Liver (tissue), 9 donors: ENCODE measurements around the gene JPH4. TPM values are rescaled to one million over a fixed set of nuclear protein-coding genes. Genes with fewer than 3 reads are reported as not detected.
A peak's percentile ranks its signal among the peaks of the same experiment; 100 is the strongest.

ENCODE experiments used
- DNase-seq: peaks from one replicate; pipeline ENCODE4 v3.0.0-alpha.2; 2017; ENCODE audit warnings: low spot score
- H3K27ac ChIP-seq, 2 donors: one replicate each; pipeline ENCODE4 v1.7.0; 2013; ENCODE audit warnings: inconsistent platforms in 2 of 2, low read length in 2 of 2, control low read depth in 1 of 2, low read depth in 1 of 2, mild to moderate bottlenecking in 1 of 2
- H3K27me3 ChIP-seq, 4 donors: one replicate each; pipeline versions ENCODE4 v1.6.1 to v1.7.0; 2013; ENCODE audit warnings: low read length in 3 of 4, inconsistent platforms in 1 of 4, mild to moderate bottlenecking in 1 of 4, moderate library complexity in 1 of 4; ENCODE audit not compliant: control insufficient read depth in 4 of 4, insufficient read depth in 4 of 4
- H3K36me3 ChIP-seq, 4 donors: one replicate each; pipeline versions ENCODE4 v1.6.1 to v1.7.0; 2013; ENCODE audit warnings: low read length in 3 of 4, mild to moderate bottlenecking in 3 of 4, low read depth in 1 of 4, moderate library complexity in 1 of 4; ENCODE audit not compliant: control insufficient read depth in 4 of 4, insufficient read depth in 3 of 4
- H3K4me1 ChIP-seq, 4 donors: one replicate each; pipeline versions ENCODE4 v1.6.1 to v1.7.0; 2013; ENCODE audit warnings: low read length in 3 of 4, mild to moderate bottlenecking in 3 of 4, moderate library complexity in 1 of 4; ENCODE audit not compliant: control insufficient read depth in 4 of 4, insufficient read depth in 4 of 4
- H3K4me3 ChIP-seq, 3 donors: one replicate each; pipeline versions ENCODE4 v1.6.1 to v1.7.0; 2013; ENCODE audit warnings: low read length in 3 of 3, control low read depth in 1 of 3, low read depth in 1 of 3, mild to moderate bottlenecking in 1 of 3
- H3K9ac ChIP-seq, 2 donors: one replicate each; pipeline ENCODE4 v1.7.0; 2013; ENCODE audit warnings: low read length in 2 of 2, mild to moderate bottlenecking in 2 of 2, moderate library complexity in 2 of 2, control low read depth in 1 of 2, low read depth in 1 of 2
- H3K9me3 ChIP-seq, 4 donors: one replicate each; pipeline versions ENCODE4 v1.6.1 to v1.7.0; 2013; ENCODE audit warnings: low read length in 3 of 4; ENCODE audit not compliant: control insufficient read depth in 4 of 4
- EGR1 ChIP-seq, 2 donors: IDR thresholded peaks; 2 replicates each; pipeline ENCODE4 v1.6.1; 2016 to 2018; ENCODE audit warnings: antibody characterized with exemption in 2 of 2, low read depth in 2 of 2
- FOXA2 ChIP-seq: IDR thresholded peaks from 2 replicates; pipeline ENCODE4 v1.6.1; 2016; ENCODE audit warnings: antibody characterized with exemption
- GABPA ChIP-seq, 2 donors: IDR thresholded peaks in 1 of 2; conservative IDR thresholded peaks in 1 of 2; 2 replicates each; pipeline ENCODE4 v1.6.1; 2016; ENCODE audit warnings: antibody characterized with exemption in 2 of 2, mild to moderate bottlenecking in 1 of 2, moderate library complexity in 1 of 2
- HNF4A ChIP-seq, 2 donors: conservative IDR thresholded peaks; 2 replicates each; pipeline ENCODE4 v1.6.1; 2016; ENCODE audit warnings: antibody characterized with exemption in 2 of 2, mild to moderate bottlenecking in 2 of 2
- HNF4G ChIP-seq: IDR thresholded peaks from 2 replicates; pipeline ENCODE4 v1.6.1; 2016; ENCODE audit warnings: antibody characterized with exemption
- JUND ChIP-seq, 2 donors: IDR thresholded peaks; 2 replicates each; pipeline ENCODE4 v1.6.1; 2016; ENCODE audit warnings: antibody characterized with exemption in 2 of 2
- NR2F2 ChIP-seq: IDR thresholded peaks from 2 replicates; pipeline ENCODE4 v1.6.1; 2016; ENCODE audit warnings: antibody characterized with exemption
- RAD21 ChIP-seq, 2 donors: IDR thresholded peaks; 2 replicates each; pipeline ENCODE4 v1.6.1; 2016; ENCODE audit warnings: antibody characterized with exemption in 2 of 2, mild to moderate bottlenecking in 2 of 2
- RXRA ChIP-seq, 2 donors: IDR thresholded peaks; 2 replicates each; pipeline ENCODE4 v1.6.1; 2017 to 2018; ENCODE audit warnings: antibody characterized with exemption in 2 of 2, mild to moderate bottlenecking in 1 of 2
- SP1 ChIP-seq: IDR thresholded peaks from 2 replicates; pipeline ENCODE4 v1.6.1; 2018; ENCODE audit warnings: antibody characterized with exemption, mild to moderate bottlenecking
- TAF1 ChIP-seq: conservative IDR thresholded peaks from 2 replicates; pipeline ENCODE4 v1.6.1; 2016; ENCODE audit warnings: antibody characterized with exemption, mild to moderate bottlenecking
- YY1 ChIP-seq: IDR thresholded peaks from 2 replicates; pipeline ENCODE4 v1.6.1; 2016; ENCODE audit warnings: antibody characterized with exemption, mild to moderate bottlenecking
- WGBS: extraction: QIAGEN DNeasy Blood & Tissue Kit; methylation state at CpG from one replicate; pipeline ENCODE4 v1.1.7; 2013; 5-methylcytosine and 5-hydroxymethylcytosine counted together
- polyA plus RNA-seq, 2 donors: library from polyadenylated mRNA; stranded (reverse) in 1 of 2; unstranded in 1 of 2; fragments of 200-250 nt in 1 of 2; fragments of >200 nt in 1 of 2; fragmentation: Nextera tagmentation in 1 of 2; extraction: Ambion mirVana in 1 of 2; gene quantifications; one replicate each; pipeline versions ENCODE4 v1.2.1 to v1.2.3, GENCODE V29; 2013 to 2015
- total RNA-seq, 2 donors: library from RNA; depleted of rRNA; stranded (reverse); fragments of >200 nt; gene quantifications; one replicate each; pipeline ENCODE4 v1.2.3, GENCODE V29; 2014
- TF ChIP-seq, protein P1 (sequence below): fragments of 150-350 bp; IDR thresholded peaks from 2 replicates; pipeline ENCODE4 v1.5.1; 2017; ENCODE audit warnings: improper control_type of control experiment, low read depth, low read length; ENCODE audit not compliant: missing input control
- TF ChIP-seq, protein P2 (sequence below): IDR thresholded peaks from 2 replicates; pipeline ENCODE4 v1.6.1; 2016; ENCODE audit warnings: antibody characterized with exemption
- TF ChIP-seq, protein P3 (sequence below): IDR thresholded peaks from 2 replicates; pipeline ENCODE4 v1.6.1; 2016; ENCODE audit warnings: antibody characterized with exemption
- TF ChIP-seq, protein P4 (sequence below): IDR thresholded peaks from 2 replicates; pipeline ENCODE4 v1.6.1; 2016; ENCODE audit warnings: antibody characterized with exemption
- TF ChIP-seq, protein P5 (sequence below): IDR thresholded peaks from 2 replicates; pipeline ENCODE4 v1.6.1; 2016; ENCODE audit warnings: antibody characterized with exemption, mild to moderate bottlenecking
- donor health status: healthy.
- donor health status: healthy.
- donor health status: healthy.
- donor health status: healthy.
- donor health status: healthy.

The JPH4 gene
- total and polyA plus RNA-seq, 4 donors: 0.07 to 0.24 (median 0.16) TPM

DNA sequence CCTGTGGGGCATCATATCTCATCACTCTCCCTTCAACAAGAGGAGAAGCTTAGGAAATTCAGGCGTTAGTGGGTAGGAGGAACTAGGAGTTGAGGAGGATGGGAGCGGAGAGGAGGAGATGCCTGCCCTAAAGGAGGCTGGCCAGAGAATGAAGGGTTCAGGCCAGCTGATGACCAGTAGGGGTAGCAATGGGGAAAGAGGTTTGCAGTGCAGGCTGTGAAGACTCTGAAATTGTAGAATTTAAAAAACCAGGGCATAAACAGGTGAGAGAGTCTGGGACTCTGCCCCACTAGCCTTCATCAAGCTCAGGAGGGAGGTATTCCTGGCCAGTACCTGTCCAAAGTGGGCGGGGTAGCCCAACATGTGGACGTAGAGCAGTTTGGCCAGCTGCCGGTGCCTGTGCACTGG is 11.8 kb downstream of the JPH4 start:
- H3K36me3 ChIP-seq: peaks cover 0 to 4% (median under 1%) of the 10 kb centered on the region in 4 donors
- peak overlapping the region in 1 of 2 donors; percentile 63 for H3K27ac ChIP-seq
- TF ChIP-seq, protein P1, sequence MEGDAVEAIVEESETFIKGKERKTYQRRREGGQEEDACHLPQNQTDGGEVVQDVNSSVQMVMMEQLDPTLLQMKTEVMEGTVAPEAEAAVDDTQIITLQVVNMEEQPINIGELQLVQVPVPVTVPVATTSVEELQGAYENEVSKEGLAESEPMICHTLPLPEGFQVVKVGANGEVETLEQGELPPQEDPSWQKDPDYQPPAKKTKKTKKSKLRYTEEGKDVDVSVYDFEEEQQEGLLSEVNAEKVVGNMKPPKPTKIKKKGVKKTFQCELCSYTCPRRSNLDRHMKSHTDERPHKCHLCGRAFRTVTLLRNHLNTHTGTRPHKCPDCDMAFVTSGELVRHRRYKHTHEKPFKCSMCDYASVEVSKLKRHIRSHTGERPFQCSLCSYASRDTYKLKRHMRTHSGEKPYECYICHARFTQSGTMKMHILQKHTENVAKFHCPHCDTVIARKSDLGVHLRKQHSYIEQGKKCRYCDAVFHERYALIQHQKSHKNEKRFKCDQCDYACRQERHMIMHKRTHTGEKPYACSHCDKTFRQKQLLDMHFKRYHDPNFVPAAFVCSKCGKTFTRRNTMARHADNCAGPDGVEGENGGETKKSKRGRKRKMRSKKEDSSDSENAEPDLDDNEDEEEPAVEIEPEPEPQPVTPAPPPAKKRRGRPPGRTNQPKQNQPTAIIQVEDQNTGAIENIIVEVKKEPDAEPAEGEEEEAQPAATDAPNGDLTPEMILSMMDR: no peak
- no peak for TF ChIP-seq NR2F2
- TF ChIP-seq YY1: no peak
- TF ChIP-seq TAF1: no peak
- no peak for TF ChIP-seq HNF4G
- no peak for TF ChIP-seq SP1
- no peak for TF ChIP-seq RXRA (IDR thresholded peaks at IDR 0.05)
- no peak for TF ChIP-seq FOXA2
- TF ChIP-seq, protein P2, sequence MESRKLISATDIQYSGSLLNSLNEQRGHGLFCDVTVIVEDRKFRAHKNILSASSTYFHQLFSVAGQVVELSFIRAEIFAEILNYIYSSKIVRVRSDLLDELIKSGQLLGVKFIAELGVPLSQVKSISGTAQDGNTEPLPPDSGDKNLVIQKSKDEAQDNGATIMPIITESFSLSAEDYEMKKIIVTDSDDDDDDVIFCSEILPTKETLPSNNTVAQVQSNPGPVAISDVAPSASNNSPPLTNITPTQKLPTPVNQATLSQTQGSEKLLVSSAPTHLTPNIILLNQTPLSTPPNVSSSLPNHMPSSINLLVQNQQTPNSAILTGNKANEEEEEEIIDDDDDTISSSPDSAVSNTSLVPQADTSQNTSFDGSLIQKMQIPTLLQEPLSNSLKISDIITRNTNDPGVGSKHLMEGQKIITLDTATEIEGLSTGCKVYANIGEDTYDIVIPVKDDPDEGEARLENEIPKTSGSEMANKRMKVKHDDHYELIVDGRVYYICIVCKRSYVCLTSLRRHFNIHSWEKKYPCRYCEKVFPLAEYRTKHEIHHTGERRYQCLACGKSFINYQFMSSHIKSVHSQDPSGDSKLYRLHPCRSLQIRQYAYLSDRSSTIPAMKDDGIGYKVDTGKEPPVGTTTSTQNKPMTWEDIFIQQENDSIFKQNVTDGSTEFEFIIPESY: no peak
- TF ChIP-seq JUND (IDR thresholded peaks at IDR 0.05): no peak
- TF ChIP-seq EGR1 (IDR thresholded peaks at IDR 0.05; ENCODE audit: low read depth in 2 of 2): no peak
- TF ChIP-seq, protein P3, sequence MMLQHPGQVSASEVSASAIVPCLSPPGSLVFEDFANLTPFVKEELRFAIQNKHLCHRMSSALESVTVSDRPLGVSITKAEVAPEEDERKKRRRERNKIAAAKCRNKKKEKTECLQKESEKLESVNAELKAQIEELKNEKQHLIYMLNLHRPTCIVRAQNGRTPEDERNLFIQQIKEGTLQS: no peak
- no peak for TF ChIP-seq RAD21 (IDR thresholded peaks at IDR 0.05)
- H3K9me3 ChIP-seq: no peaks in the 10 kb centered on the region
- peak overlapping the region; percentile 62 to 82 (median 70) for H3K4me3 ChIP-seq
- no peaks in the 10 kb centered on the region for H3K27me3 ChIP-seq
- H3K9ac ChIP-seq: no peak overlapping the region
- H3K4me1 ChIP-seq: peaks cover 0 to 30% (median 19%) of the 10 kb centered on the region in 4 donors
- 20% methylated on average over 5 of the region's 5 CpGs for WGBS
- no peak for DNase-seq

DNA sequence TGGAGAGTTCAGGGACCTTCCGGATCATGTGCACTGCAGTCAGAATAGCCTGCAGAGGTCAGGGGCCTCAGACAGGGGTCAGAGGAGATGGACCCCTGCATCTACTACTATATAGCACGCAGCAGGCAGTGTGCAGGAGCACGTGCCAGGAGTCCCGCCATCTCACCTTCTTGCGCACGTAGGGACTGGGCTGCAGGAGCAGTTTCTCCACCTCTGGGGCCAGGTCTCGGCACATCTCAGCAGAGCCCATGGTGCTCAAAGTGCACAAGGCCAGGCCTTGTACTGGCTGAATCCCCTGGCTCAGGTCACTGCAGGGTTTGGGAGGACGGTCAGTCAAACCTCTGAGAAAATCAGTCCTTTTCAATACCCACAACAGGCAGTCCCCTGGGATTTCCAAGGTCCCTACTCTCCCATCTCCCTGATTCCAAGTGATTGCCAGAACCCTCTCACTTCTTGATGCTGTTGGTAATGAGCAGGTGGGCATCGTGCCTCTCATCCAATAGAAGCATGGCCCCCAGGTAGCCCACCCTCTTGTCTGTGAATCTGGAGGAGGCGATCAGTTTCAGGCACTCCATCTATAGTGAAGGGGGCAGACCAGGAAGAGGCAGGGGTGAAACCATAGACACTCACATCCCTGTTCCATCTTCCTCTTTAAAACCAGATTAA is 12.3 kb downstream of the JPH4 start:
- no peaks in the 10 kb centered on the region for H3K9me3 ChIP-seq
- no peak overlapping the region for H3K4me3 ChIP-seq
- H3K27ac ChIP-seq: no peak overlapping the region
- H3K9ac ChIP-seq: no peak overlapping the region
- WGBS: 96% methylated on average over 10 of the region's 10 CpGs
- no peaks in the 10 kb centered on the region for H3K27me3 ChIP-seq
- no peak for DNase-seq
- H3K36me3 ChIP-seq: peaks cover 0 to 6% (median 3%) of the 10 kb centered on the region in 4 donors
- TF ChIP-seq GABPA (IDR thresholded peaks at IDR 0.05 in 1 of 2, conservative IDR thresholded peaks at IDR 0.05 in 1 of 2): no peak
- TF ChIP-seq HNF4G: no peak
- TF ChIP-seq RAD21 (IDR thresholded peaks at IDR 0.05): no peak
- TF ChIP-seq, protein P2: no peak
- TF ChIP-seq NR2F2: no peak
- TF ChIP-seq FOXA2: no peak
- no peak for TF ChIP-seq JUND (IDR thresholded peaks at IDR 0.05)
- no peak for TF ChIP-seq HNF4A (conservative IDR thresholded peaks at IDR 0.05)
- TF ChIP-seq, protein P4, sequence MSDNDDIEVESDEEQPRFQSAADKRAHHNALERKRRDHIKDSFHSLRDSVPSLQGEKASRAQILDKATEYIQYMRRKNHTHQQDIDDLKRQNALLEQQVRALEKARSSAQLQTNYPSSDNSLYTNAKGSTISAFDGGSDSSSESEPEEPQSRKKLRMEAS: no peak
- no peak for TF ChIP-seq EGR1 (IDR thresholded peaks at IDR 0.05; ENCODE audit: low read depth in 2 of 2)
- no peak for TF ChIP-seq YY1
- TF ChIP-seq SP1: no peak
- TF ChIP-seq, protein P5, sequence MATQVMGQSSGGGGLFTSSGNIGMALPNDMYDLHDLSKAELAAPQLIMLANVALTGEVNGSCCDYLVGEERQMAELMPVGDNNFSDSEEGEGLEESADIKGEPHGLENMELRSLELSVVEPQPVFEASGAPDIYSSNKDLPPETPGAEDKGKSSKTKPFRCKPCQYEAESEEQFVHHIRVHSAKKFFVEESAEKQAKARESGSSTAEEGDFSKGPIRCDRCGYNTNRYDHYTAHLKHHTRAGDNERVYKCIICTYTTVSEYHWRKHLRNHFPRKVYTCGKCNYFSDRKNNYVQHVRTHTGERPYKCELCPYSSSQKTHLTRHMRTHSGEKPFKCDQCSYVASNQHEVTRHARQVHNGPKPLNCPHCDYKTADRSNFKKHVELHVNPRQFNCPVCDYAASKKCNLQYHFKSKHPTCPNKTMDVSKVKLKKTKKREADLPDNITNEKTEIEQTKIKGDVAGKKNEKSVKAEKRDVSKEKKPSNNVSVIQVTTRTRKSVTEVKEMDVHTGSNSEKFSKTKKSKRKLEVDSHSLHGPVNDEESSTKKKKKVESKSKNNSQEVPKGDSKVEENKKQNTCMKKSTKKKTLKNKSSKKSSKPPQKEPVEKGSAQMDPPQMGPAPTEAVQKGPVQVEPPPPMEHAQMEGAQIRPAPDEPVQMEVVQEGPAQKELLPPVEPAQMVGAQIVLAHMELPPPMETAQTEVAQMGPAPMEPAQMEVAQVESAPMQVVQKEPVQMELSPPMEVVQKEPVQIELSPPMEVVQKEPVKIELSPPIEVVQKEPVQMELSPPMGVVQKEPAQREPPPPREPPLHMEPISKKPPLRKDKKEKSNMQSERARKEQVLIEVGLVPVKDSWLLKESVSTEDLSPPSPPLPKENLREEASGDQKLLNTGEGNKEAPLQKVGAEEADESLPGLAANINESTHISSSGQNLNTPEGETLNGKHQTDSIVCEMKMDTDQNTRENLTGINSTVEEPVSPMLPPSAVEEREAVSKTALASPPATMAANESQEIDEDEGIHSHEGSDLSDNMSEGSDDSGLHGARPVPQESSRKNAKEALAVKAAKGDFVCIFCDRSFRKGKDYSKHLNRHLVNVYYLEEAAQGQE: no peak
- H3K4me1 ChIP-seq: peaks cover 0 to 30% (median 19%) of the 10 kb centered on the region in 4 donors
